Measurements from ENCODE around the gene PRKCG.

PRKCG gene

GRCh38 chr19:53872762-53873161 is 9.2 kb upstream of the PRKCG start:
- DNase-seq (ENCODE audit: insufficient read length, low spot score) (no peak), FAIRE-seq (no peak)
- no peak for TF ChIP-seq POU2F2 (IDR thresholded peaks at IDR 0.05; ENCODE audit: low read depth, low read length)
- no peak for TF ChIP-seq PAX5 (IDR thresholded peaks at IDR 0.05; ENCODE audit: insufficient read depth, low read length, severe bottlenecking)
- TF ChIP-seq TAF1 (IDR thresholded peaks at IDR 0.05; ENCODE audit: low read depth, low read length): no peak
- TF ChIP-seq POLR2AphosphoS5 (IDR thresholded peaks at IDR 0.05; ENCODE audit: low read depth, low read length): no peak
- no peak for TF ChIP-seq SPI1 (IDR thresholded peaks at IDR 0.05; ENCODE audit: low read depth, low read length)
- no peak for TF ChIP-seq POLR2A (IDR thresholded peaks at IDR 0.05; ENCODE audit: low read depth, low read length)

DNA sequence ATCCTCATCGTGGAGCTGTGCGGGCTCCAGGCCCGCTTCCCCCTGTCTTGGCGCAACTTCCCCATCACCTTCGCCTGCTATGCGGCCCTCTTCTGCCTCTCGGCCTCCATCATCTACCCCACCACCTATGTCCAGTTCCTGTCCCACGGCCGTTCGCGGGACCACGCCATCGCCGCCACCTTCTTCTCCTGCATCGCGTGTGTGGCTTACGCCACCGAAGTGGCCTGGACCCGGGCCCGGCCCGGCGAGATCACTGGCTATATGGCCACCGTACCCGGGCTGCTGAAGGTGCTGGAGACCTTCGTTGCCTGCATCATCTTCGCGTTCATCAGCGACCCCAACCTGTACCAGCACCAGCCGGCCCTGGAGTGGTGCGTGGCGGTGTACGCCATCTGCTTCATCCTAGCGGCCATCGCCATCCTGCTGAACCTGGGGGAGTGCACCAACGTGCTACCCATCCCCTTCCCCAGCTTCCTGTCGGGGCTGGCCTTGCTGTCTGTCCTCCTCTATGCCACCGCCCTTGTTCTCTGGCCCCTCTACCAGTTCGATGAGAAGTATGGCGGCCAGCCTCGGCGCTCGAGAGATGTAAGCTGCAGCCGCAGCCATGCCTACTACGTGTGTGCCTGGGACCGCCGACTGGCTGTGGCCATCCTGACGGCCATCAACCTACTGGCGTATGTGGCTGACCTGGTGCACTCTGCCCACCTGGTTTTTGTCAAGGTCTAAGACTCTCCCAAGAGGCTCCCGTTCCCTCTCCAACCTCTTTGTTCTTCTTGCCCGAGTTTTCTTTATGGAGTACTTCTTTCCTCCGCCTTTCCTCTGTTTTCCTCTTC is 8.0 kb upstream of the PRKCG start:
- no peak for DNase-seq (ENCODE audit: insufficient read length, low spot score)
- TF ChIP-seq POLR2AphosphoS5 (IDR thresholded peaks at IDR 0.05; ENCODE audit: low read depth, low read length) (no peak), POLR2A (IDR thresholded peaks at IDR 0.05; ENCODE audit: low read depth, low read length) (no peak), PAX5 (IDR thresholded peaks at IDR 0.05; ENCODE audit: insufficient read depth, low read length, severe bottlenecking) (no peak), POU2F2 (IDR thresholded peaks at IDR 0.05; ENCODE audit: low read depth, low read length) (no peak), SPI1 (IDR thresholded peaks at IDR 0.05; ENCODE audit: low read depth, low read length) (no peak), TAF1 (IDR thresholded peaks at IDR 0.05; ENCODE audit: low read depth, low read length) (no peak)
- no peak for FAIRE-seq

DNA sequence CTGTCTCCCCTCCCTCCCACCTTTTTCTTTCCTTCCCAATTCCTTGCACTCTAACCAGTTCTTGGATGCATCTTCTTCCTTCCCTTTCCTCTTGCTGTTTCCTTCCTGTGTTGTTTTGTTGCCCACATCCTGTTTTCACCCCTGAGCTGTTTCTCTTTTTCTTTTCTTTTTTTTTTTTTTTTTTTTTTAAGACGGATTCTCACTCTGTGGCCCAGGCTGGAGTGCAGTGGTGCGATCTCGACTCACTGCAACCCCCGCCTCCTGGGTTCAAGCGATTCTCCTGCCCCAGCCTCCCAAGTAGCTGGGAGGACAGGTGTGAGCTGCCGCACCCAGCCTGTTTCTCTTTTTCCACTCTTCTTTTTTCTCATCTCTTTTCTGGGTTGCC is 7.4 kb upstream of the PRKCG start:
- no peak for DNase-seq (ENCODE audit: insufficient read length, low spot score)
- TF ChIP-seq PAX5 (IDR thresholded peaks at IDR 0.05; ENCODE audit: insufficient read depth, low read length, severe bottlenecking): no peak
- no peak for TF ChIP-seq POU2F2 (IDR thresholded peaks at IDR 0.05; ENCODE audit: low read depth, low read length)
- no peak for FAIRE-seq

- FAIRE-seq: no peak
- TF ChIP-seq POU2F2 (IDR thresholded peaks at IDR 0.05; ENCODE audit: low read depth, low read length): no peak
- no peak for TF ChIP-seq PAX5 (IDR thresholded peaks at IDR 0.05; ENCODE audit: insufficient read depth, low read length, severe bottlenecking)
- no peak for TF ChIP-seq SPI1 (IDR thresholded peaks at IDR 0.05; ENCODE audit: low read depth, low read length)
- no peak for TF ChIP-seq POLR2AphosphoS5 (IDR thresholded peaks at IDR 0.05; ENCODE audit: low read depth, low read length)
- no peak for TF ChIP-seq POLR2A (IDR thresholded peaks at IDR 0.05; ENCODE audit: low read depth, low read length)
- TF ChIP-seq TAF1 (IDR thresholded peaks at IDR 0.05; ENCODE audit: low read depth, low read length): no peak
Measured at GRCh38 chr19:53875602-53876325, 6.2 kb upstream of the PRKCG start.

GRCh38 chr19:53876651-53877224 is 5.3 kb upstream of the PRKCG start:
- no peak for FAIRE-seq
- no peak for DNase-seq (ENCODE audit: insufficient read length, low spot score)
- TF ChIP-seq SPI1 (IDR thresholded peaks at IDR 0.05; ENCODE audit: low read depth, low read length) (no peak), POLR2AphosphoS5 (IDR thresholded peaks at IDR 0.05; ENCODE audit: low read depth, low read length) (no peak)

More at GRCh38 chr19:53875602-53876325, 6.2 kb upstream of the PRKCG start:
- no peak for DNase-seq (ENCODE audit: insufficient read length, low spot score)

- TF ChIP-seq POLR2AphosphoS5 (IDR thresholded peaks at IDR 0.05; ENCODE audit: low read depth, low read length): no peak
- TF ChIP-seq SPI1 (IDR thresholded peaks at IDR 0.05; ENCODE audit: low read depth, low read length): no peak
- TF ChIP-seq PAX5 (IDR thresholded peaks at IDR 0.05; ENCODE audit: insufficient read depth, low read length, severe bottlenecking): no peak
- TF ChIP-seq TAF1 (IDR thresholded peaks at IDR 0.05; ENCODE audit: low read depth, low read length): no peak
- TF ChIP-seq POLR2A (IDR thresholded peaks at IDR 0.05; ENCODE audit: low read depth, low read length): no peak
- no peak for TF ChIP-seq POU2F2 (IDR thresholded peaks at IDR 0.05; ENCODE audit: low read depth, low read length)
- FAIRE-seq: no peak
- no peak for DNase-seq (ENCODE audit: insufficient read length, low spot score)
Measured at GRCh38 chr19:53877361-53877766, 4.6 kb upstream of the PRKCG start.

GRCh38 chr19:53878776-53879139 is 3.2 kb upstream of the PRKCG start:
- TF ChIP-seq SPI1 (IDR thresholded peaks at IDR 0.05; ENCODE audit: low read depth, low read length) (no peak), POLR2AphosphoS5 (IDR thresholded peaks at IDR 0.05; ENCODE audit: low read depth, low read length) (no peak), POLR2A (IDR thresholded peaks at IDR 0.05; ENCODE audit: low read depth, low read length) (no peak), PAX5 (IDR thresholded peaks at IDR 0.05; ENCODE audit: insufficient read depth, low read length, severe bottlenecking) (no peak), TAF1 (IDR thresholded peaks at IDR 0.05; ENCODE audit: low read depth, low read length) (no peak), POU2F2 (IDR thresholded peaks at IDR 0.05; ENCODE audit: low read depth, low read length) (no peak)
- FAIRE-seq (no peak), DNase-seq (ENCODE audit: insufficient read length, low spot score) (no peak)

- FAIRE-seq (no peak), DNase-seq (ENCODE audit: insufficient read length, low spot score) (no peak)
- TF ChIP-seq SPI1 (IDR thresholded peaks at IDR 0.05; ENCODE audit: low read depth, low read length) (no peak), POLR2A (IDR thresholded peaks at IDR 0.05; ENCODE audit: low read depth, low read length) (no peak), PAX5 (IDR thresholded peaks at IDR 0.05; ENCODE audit: insufficient read depth, low read length, severe bottlenecking) (no peak), TAF1 (IDR thresholded peaks at IDR 0.05; ENCODE audit: low read depth, low read length) (no peak), POU2F2 (IDR thresholded peaks at IDR 0.05; ENCODE audit: low read depth, low read length) (no peak), POLR2AphosphoS5 (IDR thresholded peaks at IDR 0.05; ENCODE audit: low read depth, low read length) (no peak)
Measured at GRCh38 chr19:53879140-53880081, 2.6 kb upstream of the PRKCG start.
